Activated T-helper 1 cell treated with anti-CD3 and anti-CD28 coated beads, Interleukin-12 subunit alpha, Interleukin-12 subunit beta, Interleukin-2, Interleukin-4 antibody, amounts not matched to agents 30 ng/mL and 10 ng/mL and 1 ng/mL, durations not matched to agents 14 hours and 24 hours and 36 hours (primary cell): ENCODE data around the gene C20orf204. TPM values are rescaled to one million over a fixed set of nuclear protein-coding genes. Genes with fewer than 3 reads are reported as not detected.

ENCODE experiments used
- DNase-seq: peaks from one replicate; pipeline ENCODE4 v3.0.0; 2021; ENCODE audit warnings: low spot score
- H3K27ac Mint-ChIP-seq: one replicate; pipeline ENCODE4 v1.8.0; 2021; ENCODE audit warnings: mild to moderate bottlenecking, mixed read lengths
- H3K27me3 Mint-ChIP-seq: one replicate; pipeline ENCODE4 v1.8.0; 2022; ENCODE audit warnings: mild to moderate bottlenecking, moderate library complexity, mixed read lengths; ENCODE audit not compliant: insufficient read depth
- H3K36me3 Mint-ChIP-seq: one replicate; pipeline ENCODE4 v1.8.0; 2021; ENCODE audit warnings: low read depth, mixed read lengths
- H3K4me1 Mint-ChIP-seq: one replicate; pipeline ENCODE4 v1.8.0; 2021; ENCODE audit warnings: low read depth, mixed read lengths
- H3K4me3 Mint-ChIP-seq: one replicate; pipeline ENCODE4 v1.8.0; 2021; ENCODE audit warnings: mild to moderate bottlenecking, moderate library complexity, mixed read lengths
- H3K9me3 Mint-ChIP-seq: one replicate; pipeline ENCODE4 v1.8.0; 2021; ENCODE audit warnings: mixed read lengths
- intact Hi-C: fragments of 100-400 bp; cut with micrococcal nuclease; formaldehyde crosslinking; loops from one replicate; pipeline ENCODE4 v1.15.1; 2024
- total RNA-seq: library from RNA; stranded (reverse); gene quantifications from 2 replicates; pipeline ENCODE4 v1.2.3, GENCODE V29; 2022

C20orf204 gene
- total RNA-seq, 1 donor from 2014 or later, result 5.4 TPM

DNA sequence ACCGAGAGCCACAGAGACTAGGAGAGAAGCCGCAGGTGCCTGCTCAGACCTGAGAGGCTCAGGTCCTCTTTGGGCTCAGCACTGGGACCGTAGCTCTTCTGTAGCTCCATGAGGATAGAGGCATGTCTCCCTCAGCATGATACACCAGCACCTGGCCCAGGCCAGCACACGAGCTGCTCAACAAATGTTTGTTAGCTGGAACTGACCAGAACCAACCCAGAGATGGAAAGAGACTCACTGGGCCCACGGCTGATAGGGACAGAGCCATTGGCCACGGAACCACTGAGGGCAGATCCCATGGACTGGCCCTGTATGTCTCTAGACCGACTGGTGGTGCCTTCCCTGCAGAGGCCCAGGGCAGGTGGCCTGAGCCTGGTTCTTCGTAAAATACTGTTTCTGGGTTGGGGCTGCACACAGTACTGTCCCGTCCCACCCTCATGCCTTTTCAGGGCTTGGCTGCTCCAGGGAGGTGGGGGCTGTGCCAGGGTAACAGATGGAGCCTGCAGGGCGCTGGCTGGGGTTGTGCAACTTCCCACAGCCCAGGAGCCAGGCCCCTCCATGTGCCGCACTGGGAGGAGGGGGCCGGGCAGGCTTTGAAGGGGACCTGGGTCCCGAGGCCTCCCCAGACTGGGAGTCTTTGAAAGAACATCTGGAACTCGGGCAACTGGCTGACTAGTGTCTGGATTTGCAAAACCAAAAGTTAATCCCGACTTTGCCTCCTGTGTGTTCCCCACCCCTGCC, 5.2 kb downstream of the C20orf204 start:
- H3K27ac Mint-ChIP-seq, result peak overlapping the region; percentile 52
- H3K36me3 Mint-ChIP-seq, result peaks cover under 1% of the 10 kb centered on the region
- peaks cover 48% of the 10 kb centered on the region for H3K4me1 Mint-ChIP-seq
- H3K4me3 Mint-ChIP-seq, result peak overlapping the region; percentile 77
- intact Hi-C loops, result loop anchor here (5.0 kb wide), 1 partner anchor 304 kb away; the partner anchor contains the start of genes LIME1 and SLC2A4RG
- H3K9me3 Mint-ChIP-seq, result no peaks in the 10 kb centered on the region
- H3K27me3 Mint-ChIP-seq, result peaks cover 7% of the 10 kb centered on the region
- no peak for DNase-seq

DNA sequence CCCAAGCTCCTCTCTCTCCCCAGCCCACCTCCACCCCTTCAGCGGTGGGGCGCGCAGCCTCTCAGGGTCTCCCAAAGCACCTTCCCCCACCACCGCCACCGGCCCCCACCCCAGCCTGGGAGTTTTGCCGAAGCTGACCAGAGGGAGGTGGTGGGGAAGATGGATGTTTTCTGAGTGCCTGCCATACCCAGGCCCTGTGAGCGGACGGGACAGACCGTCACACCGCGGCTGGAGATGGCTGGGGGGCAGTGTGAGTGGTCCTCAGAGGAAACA, 5.7 kb downstream of the C20orf204 start:
- H3K27ac Mint-ChIP-seq, result no peak overlapping the region
- H3K27me3 Mint-ChIP-seq, result peaks cover 12% of the 10 kb centered on the region
- H3K36me3 Mint-ChIP-seq, result peaks cover 3% of the 10 kb centered on the region
- no peaks in the 10 kb centered on the region for H3K9me3 Mint-ChIP-seq
- intact Hi-C loops, result loop anchor here (5.0 kb wide), 1 partner anchor 304 kb away; the partner anchor contains the start of genes LIME1 and SLC2A4RG
- H3K4me1 Mint-ChIP-seq, result peaks cover 47% of the 10 kb centered on the region
- peak overlapping the region; percentile 77 for H3K4me3 Mint-ChIP-seq
- no peak for DNase-seq

DNA sequence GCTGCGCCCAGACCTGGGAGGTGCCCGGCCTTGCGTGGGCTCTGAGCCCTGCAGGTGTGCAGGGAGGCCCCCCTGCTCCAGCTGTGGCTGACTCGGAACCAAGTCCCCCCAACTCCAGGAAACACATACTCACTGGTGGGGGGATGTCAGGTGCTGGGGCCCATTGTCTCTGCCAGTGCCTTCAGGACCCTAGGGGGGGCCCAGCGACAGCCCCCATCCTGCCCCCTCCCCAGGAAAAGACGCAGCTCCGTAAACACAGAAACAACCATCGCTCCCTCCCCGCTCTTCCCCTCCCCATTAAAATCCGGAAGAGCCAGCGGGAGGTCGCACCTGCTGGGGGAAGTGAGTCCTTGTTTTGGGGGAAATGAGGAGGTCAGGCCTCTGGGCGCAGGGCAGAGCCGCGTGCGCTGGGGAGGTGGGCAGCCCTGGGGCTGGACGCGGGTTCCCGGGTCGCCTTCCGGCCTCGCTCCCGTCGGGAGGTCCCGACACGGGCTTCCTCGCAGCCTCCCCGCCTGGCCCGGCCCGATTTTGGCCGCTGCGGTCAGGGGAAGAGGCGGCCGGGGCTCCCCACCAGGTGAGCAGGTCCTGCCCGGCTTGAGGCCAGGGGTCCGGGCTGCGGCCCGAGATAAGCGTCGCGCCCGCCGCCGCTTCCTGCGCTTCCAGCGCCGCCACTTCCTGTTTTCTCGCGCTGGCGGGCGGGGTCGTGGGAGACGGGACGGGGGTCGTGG, 6.2 kb downstream of the C20orf204 start:
- peaks cover 17% of the 10 kb centered on the region for H3K27me3 Mint-ChIP-seq
- peak overlapping the region; percentile 76 for H3K27ac Mint-ChIP-seq
- peaks cover 3% of the 10 kb centered on the region for H3K36me3 Mint-ChIP-seq
- no peak for DNase-seq
- H3K4me3 Mint-ChIP-seq, result peak overlapping the region; percentile 77
- intact Hi-C loops, result loop anchor here (5.0 kb wide), 1 partner anchor 305 kb away; the partner anchor contains the start of genes LIME1 and SLC2A4RG
- peaks cover 42% of the 10 kb centered on the region for H3K4me1 Mint-ChIP-seq
- H3K9me3 Mint-ChIP-seq, result no peaks in the 10 kb centered on the region

DNA sequence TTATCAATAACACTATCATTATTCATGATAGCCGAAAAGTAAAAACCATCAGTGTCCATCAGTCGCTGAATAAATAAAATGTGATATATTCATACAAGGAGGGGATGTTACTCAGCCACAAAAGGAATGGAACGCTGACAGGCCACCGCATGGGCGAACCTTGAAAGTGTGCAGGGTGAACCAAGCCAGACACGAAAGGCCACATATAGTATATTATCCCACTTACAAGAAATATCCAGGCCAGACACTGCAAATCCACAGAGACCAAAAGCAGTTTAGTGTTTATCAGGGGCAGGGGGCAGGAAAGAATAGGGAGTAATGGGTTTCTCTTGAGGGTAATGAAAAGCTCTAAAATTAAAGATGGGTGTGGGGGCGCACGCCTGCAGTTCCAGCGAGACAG, 7.8 kb downstream of the C20orf204 start:
- Mint-ChIP-seq H3K27me3 (peaks cover 24% of the 10 kb centered on the region), H3K4me1 (peaks cover 36% of the 10 kb centered on the region), H3K9me3 (no peaks in the 10 kb centered on the region), H3K36me3 (peaks cover 3% of the 10 kb centered on the region), H3K4me3 (peak overlapping the region; percentile 61), H3K27ac (no peak overlapping the region)
- intact Hi-C loops, result loop anchor here (5.0 kb wide), 1 partner anchor 306 kb away; the partner anchor contains the start of genes LIME1 and SLC2A4RG
- no peak for DNase-seq

DNA sequence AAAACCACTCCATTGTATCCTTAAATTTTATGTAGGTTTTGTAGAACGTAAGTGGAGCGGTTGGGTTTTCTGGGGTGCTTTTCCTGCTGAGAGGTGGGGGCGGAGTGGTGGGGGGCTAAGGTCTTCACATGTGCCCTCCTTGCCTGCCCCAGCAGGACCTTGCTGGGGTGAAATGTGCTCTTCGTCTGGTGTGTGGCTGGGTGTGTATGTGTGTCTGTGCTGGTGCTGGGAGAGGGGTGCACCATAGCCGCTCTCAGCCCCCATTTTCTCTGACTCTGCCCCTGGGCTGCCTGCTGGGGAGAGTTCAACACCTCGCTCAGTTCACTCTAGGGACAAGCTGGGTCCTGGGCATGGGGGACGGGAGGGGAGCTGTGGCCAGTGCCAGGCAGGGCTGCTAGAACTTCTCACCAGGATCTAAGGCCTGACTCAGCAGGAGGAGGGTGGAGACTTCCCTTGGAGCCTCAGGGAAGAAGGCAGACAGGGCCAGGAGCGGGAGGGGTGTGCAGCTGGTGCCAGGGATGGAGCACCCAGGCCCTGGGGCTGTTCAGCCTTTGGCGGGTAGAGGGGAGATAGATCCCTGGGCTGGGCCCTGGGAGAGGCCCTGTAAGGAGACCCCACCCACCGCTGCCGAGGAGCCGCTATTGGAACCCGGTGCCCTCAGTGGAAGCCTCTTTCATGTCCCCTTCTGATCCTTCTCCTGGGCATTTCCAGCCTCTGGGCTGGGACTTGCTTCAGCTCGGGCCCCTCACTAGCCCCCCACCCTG, 8.7 kb downstream of the C20orf204 start:
- no peak overlapping the region for H3K27ac Mint-ChIP-seq
- H3K9me3 Mint-ChIP-seq, result no peaks in the 10 kb centered on the region
- no peak overlapping the region for H3K4me3 Mint-ChIP-seq

DNA sequence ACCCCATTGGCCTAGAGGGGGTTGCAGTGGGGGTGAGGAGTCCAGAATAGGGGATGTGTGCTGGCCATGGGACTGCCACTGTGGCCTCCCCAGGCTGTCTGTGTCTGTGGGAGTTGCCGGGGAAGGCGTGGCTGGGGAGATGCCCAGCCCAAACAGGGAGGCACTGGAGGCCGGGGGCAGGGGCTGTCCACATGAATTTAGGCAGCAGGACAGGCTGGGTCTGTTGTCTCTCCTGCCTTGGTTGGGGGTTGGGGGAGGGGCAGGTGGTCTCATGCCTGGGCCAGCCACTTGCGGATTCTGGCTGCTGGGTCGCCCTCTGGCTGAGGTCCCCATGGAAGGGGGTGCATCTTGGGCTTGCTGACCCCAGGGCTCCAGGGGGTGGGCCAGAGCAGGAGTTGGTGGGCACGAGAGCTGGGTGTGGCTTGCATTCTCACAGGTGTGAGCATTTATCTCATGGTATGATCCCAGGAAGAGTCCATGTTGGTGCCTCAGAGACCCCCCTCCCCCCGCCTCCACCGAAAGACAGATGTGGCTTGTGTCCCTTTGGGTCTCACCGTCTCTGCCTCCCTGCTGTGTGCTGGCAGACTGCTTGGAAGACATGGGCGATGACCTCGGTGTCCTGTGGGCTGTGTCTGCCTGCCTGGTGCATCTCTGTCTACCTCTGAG, 9.5 kb downstream of the C20orf204 start:
- intact Hi-C loops, result no loop called here

More for the DNA sequence above, 8.7 kb downstream of the C20orf204 start:
- peaks cover 26% of the 10 kb centered on the region for H3K27me3 Mint-ChIP-seq
- intact Hi-C loops, result loop anchor here (5.0 kb wide), 1 partner anchor 307 kb away; the partner anchor contains the start of genes LIME1 and SLC2A4RG
- H3K36me3 Mint-ChIP-seq, result peaks cover 3% of the 10 kb centered on the region
- DNase-seq, result no peak
- peaks cover 32% of the 10 kb centered on the region for H3K4me1 Mint-ChIP-seq

DNA sequence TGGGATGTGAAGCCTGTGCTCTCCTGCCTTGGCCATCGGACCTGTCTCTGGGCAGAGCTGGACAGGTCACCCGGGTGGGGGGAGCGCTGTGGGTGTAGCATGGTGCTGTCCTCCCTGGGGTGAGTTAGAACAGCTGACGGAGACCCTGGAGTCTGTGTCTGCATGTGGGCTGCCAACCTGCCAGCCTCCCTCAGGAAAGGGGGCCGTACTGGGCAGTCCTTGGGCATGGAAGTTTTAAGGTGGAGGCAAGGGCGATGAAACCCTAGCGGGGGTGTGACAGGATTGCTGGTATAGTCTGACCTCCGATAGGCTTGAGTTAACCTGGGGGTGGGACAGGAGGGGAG, 11.0 kb downstream of the C20orf204 start:
- H3K36me3 Mint-ChIP-seq, result peaks cover 3% of the 10 kb centered on the region
- no peak overlapping the region for H3K4me3 Mint-ChIP-seq
- no peak overlapping the region for H3K27ac Mint-ChIP-seq
- peaks cover 21% of the 10 kb centered on the region for H3K4me1 Mint-ChIP-seq
- no peak for DNase-seq
- H3K9me3 Mint-ChIP-seq, result no peaks in the 10 kb centered on the region
- peaks cover 25% of the 10 kb centered on the region for H3K27me3 Mint-ChIP-seq
- intact Hi-C loops, result no loop called here

More for the DNA sequence above, 9.5 kb downstream of the C20orf204 start:
- H3K27ac Mint-ChIP-seq, result no peak overlapping the region
- DNase-seq, result no peak
- peaks cover 22% of the 10 kb centered on the region for H3K27me3 Mint-ChIP-seq
- H3K9me3 Mint-ChIP-seq, result no peaks in the 10 kb centered on the region
- H3K4me1 Mint-ChIP-seq, result peaks cover 26% of the 10 kb centered on the region
- H3K4me3 Mint-ChIP-seq, result no peak overlapping the region
- H3K36me3 Mint-ChIP-seq, result peaks cover 3% of the 10 kb centered on the region

DNA sequence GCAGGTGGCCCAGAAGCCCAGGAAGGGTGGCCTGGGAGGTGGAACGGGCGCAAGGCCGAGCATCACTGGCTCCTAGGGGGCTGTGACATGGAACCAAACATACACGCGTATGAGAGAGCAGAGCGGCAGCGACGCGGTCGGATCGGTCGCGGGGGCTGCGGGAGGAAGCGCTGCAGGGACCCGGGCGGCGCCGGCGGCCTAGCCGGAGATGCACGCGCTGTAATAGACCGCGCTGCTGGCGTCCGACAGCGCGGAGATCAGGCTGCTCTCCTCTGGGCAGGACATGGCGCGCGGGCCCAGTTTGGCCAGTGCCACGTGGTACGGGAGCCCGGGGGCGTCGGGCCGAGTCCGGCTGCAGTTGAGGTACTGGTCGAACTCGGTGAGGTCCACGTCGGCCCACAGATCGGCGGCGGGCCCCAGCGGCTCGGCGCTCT, 12.0 kb downstream of the C20orf204 start:
- Mint-ChIP-seq H3K27ac (no peak overlapping the region), H3K9me3 (no peaks in the 10 kb centered on the region), H3K27me3 (peaks cover 25% of the 10 kb centered on the region), H3K4me3 (peak overlapping the region; percentile 33), H3K36me3 (peaks cover 3% of the 10 kb centered on the region), H3K4me1 (peaks cover 21% of the 10 kb centered on the region)
- intact Hi-C loops, result no loop called here
- DNase-seq, result no peak

DNA sequence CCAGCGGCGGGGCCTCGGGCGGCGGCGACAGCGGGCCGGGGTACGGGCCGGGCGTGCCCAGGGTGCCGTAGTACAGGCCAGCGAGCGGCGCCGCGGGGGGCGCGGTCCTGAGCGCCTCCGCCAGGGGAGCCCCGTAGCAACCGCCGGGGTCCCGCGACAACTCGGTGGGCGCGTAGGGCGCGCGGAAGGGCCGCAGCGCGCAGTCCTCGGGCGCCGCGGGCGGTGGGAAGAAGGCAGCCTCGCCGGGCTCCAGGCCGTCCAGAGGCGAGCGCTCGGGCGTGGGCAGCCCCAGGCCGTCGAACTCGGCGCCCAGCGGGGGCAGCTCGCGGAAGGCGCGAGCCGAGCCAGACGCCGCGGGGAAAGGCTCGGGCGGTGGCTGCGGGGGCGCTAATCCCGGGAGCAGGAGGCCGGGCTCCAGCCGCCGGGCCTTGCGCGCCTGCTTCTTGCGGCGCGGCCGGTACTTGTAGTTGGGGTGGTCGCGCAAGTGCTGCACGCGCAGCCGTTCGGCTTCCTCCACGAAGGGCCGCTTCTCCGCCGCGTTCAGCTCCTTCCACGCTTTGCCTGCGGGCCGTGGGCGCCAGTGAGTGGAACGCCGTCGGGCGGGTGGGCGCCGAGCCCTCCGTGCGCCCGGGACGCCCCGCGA, 12.5 kb downstream of the C20orf204 start:
- no peaks in the 10 kb centered on the region for H3K9me3 Mint-ChIP-seq
- H3K4me1 Mint-ChIP-seq, result peaks cover 21% of the 10 kb centered on the region
- intact Hi-C loops, result no loop called here
- DNase-seq, result no peak
- no peak overlapping the region for H3K27ac Mint-ChIP-seq
- H3K36me3 Mint-ChIP-seq, result peaks cover 3% of the 10 kb centered on the region
- no peak overlapping the region for H3K4me3 Mint-ChIP-seq
- peaks cover 25% of the 10 kb centered on the region for H3K27me3 Mint-ChIP-seq

DNA sequence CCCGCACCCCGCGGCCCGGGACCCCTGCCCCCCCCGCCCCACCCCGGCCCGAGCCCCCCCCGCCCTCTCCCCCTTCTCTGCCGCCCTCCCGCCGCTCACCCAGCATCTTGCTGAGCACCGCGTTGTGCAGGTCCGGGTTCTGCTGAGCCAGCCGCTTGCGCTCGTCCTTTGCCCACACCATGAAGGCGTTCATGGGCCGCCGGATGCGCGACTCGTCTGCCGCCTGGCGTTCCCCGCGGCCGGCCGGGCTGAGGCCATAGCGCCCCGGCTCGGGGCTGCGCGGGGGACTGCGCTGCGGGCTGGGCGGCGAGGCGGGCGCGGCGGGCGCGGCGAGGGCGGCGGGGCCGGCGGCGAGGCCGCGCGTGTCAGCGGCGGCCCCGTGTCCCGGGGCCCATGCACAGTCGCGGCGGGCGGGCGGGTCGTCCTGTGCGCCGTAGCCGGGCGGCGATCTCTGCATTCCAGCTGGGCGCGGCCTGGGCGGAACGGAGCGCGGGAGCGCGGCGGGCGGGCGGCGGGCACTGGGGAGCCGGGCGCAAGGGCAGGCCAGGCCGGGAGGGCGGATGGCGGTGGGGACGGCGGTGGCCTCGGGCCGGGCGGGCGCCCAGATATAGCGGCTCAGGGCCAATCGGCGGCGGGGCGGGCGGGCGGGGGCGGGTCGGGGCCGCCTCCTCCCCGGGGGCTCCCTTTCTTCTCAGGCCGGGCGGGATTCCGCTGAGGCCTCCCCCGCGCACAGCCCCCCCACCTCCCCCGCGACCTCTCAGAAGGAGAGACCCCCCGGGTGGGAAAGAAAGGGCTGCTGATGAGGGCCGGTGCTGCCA, 13.3 kb downstream of the C20orf204 start, which contains the start of gene SOX18:
TSS of gene SOX18 (minus strand) at position 580 of the 818 bp plus-strand sequence. CDS start at position 457, 123 bp downstream.
- intact Hi-C loops, result no loop called here
- Mint-ChIP-seq H3K27ac (no peak within 1 kb of the TSS), H3K36me3 (peaks cover 3% of the 10 kb centered on the region), H3K27me3 (peaks cover 25% of the 10 kb centered on the region), H3K4me1 (peaks cover 14% of the 10 kb centered on the region), H3K4me3 (peak within 1 kb of the TSS; percentile 66), H3K9me3 (no peaks in the 10 kb centered on the region)
- no peak for DNase-seq

DNA sequence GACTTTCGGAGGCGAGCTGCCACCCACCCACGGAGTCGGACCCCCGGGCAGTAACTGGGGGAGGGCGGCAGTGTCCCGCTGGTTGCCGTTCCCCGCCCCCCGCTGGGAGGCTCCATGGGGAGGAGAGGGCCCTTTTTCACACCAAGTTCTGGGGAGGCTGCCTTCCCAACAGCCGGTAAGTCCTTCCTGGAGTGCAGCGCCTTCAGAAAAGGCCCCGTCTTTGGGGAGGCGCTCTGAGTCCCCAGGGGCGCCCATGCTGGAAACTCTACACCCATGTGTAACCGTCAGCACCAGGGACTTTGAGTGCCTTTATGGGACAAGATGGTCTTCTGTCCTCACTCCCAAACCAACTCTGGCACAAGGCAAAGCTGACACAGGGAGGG, 13.9 kb downstream of the C20orf204 start:
- peaks cover 9% of the 10 kb centered on the region for H3K4me1 Mint-ChIP-seq
- H3K27me3 Mint-ChIP-seq, result peaks cover 25% of the 10 kb centered on the region
- H3K4me3 Mint-ChIP-seq, result peak overlapping the region; percentile 30
- intact Hi-C loops, result no loop called here
- no peak overlapping the region for H3K27ac Mint-ChIP-seq
- DNase-seq, result no peak
- peaks cover 3% of the 10 kb centered on the region for H3K36me3 Mint-ChIP-seq
- no peaks in the 10 kb centered on the region for H3K9me3 Mint-ChIP-seq
